Skeletal muscle tissue (tissue), 4 donors: ENCODE data around the gene ITGAV. TPM values are rescaled to one million over a fixed set of nuclear protein-coding genes. Genes with fewer than 3 reads are reported as not detected.

Experiments used
- H3K27ac ChIP-seq: one replicate; pipeline ENCODE4 v1.7.0; 2013; ENCODE audit warnings: mild to moderate bottlenecking, low read depth, low read length, inconsistent platforms
- H3K27me3 ChIP-seq, 3 donors: one replicate each; pipeline ENCODE4 v1.7.0; 2013; ENCODE audit warnings: low read length in 3 of 3; ENCODE audit not compliant: control insufficient read depth in 3 of 3, insufficient read depth in 3 of 3
- H3K36me3 ChIP-seq, 3 donors: one replicate each; pipeline ENCODE4 v1.7.0; 2013; ENCODE audit warnings: low read length in 3 of 3; ENCODE audit not compliant: control insufficient read depth in 3 of 3, insufficient read depth in 3 of 3
- H3K4me1 ChIP-seq, 3 donors: one replicate each; pipeline ENCODE4 v1.7.0; 2013; ENCODE audit warnings: low read length in 3 of 3, mild to moderate bottlenecking in 3 of 3; ENCODE audit not compliant: control insufficient read depth in 3 of 3, insufficient read depth in 3 of 3
- H3K4me3 ChIP-seq, 3 donors: one replicate each; pipeline ENCODE4 v1.7.0; 2013; ENCODE audit warnings: low read length in 3 of 3
- H3K9ac ChIP-seq, 3 donors: one replicate each; pipeline ENCODE4 v1.7.0; 2013; ENCODE audit warnings: low read length in 3 of 3, mild to moderate bottlenecking in 3 of 3, moderate library complexity in 2 of 3, low read depth in 1 of 3
- H3K9me3 ChIP-seq, 3 donors: one replicate each; pipeline ENCODE4 v1.7.0; 2013; ENCODE audit warnings: low read length in 3 of 3; ENCODE audit not compliant: control insufficient read depth in 3 of 3
- total RNA-seq: library from RNA; depleted of rRNA; stranded (reverse); fragments of >200 nt; gene quantifications from one replicate; pipeline ENCODE4 v1.2.3, GENCODE V29; 2014
- donor health status: Osteomylitis.

Gene ITGAV
- total RNA-seq, 1 donor from 2014 or later = 62.1 TPM

- peaks cover 4 to 19% (median 12%) of the 10 kb centered on the region in 3 donors for H3K4me1 ChIP-seq
- H3K27me3 ChIP-seq = no peaks in the 10 kb centered on the region
- no peaks in the 10 kb centered on the region for H3K9me3 ChIP-seq
These were observed 1.1 kb downstream of the ITGAV start for GRCh38 chr2:186590759-186591505.

GRCh38 chr2:186591506-186591890 lies 1.6 kb downstream of the ITGAV start:
- peak overlapping the region; percentile 91 for H3K27ac ChIP-seq
- H3K4me3 ChIP-seq = peak overlapping the region; percentile 87 to 97 (median 90)
- no peaks in the 10 kb centered on the region for H3K9me3 ChIP-seq
- H3K4me1 ChIP-seq = peaks cover 4 to 19% (median 12%) of the 10 kb centered on the region in 3 donors
- H3K36me3 ChIP-seq = no peaks in the 10 kb centered on the region
- H3K9ac ChIP-seq = peak overlapping the region; percentile 92 to 93 (median 92)
- no peaks in the 10 kb centered on the region for H3K27me3 ChIP-seq

More at GRCh38 chr2:186590759-186591505, 1.1 kb downstream of the ITGAV start:
- Histone ChIP-seq H3K36me3 (no peaks in the 10 kb centered on the region), H3K4me3 (peak overlapping the region; percentile 87 to 97 (median 90)), H3K9ac (peak overlapping the region; percentile 92 to 93 (median 92)), H3K27ac (peak overlapping the region; percentile 91)

- H3K27ac ChIP-seq = no peak overlapping the region
- H3K36me3 ChIP-seq = no peaks in the 10 kb centered on the region
- H3K4me1 ChIP-seq = peaks cover 4 to 19% (median 12%) of the 10 kb centered on the region in 3 donors
- no peaks in the 10 kb centered on the region for H3K9me3 ChIP-seq
- H3K27me3 ChIP-seq = no peaks in the 10 kb centered on the region
- H3K4me3 ChIP-seq = no peak overlapping the region
- H3K9ac ChIP-seq = peak overlapping the region in 1 of 3 donors; percentile 92
These were observed 2.5 kb downstream of the ITGAV start for GRCh38 chr2:186592137-186592875.

- no peak overlapping the region for H3K27ac ChIP-seq
- no peaks in the 10 kb centered on the region for H3K9me3 ChIP-seq
- H3K4me3 ChIP-seq = no peak overlapping the region
- H3K27me3 ChIP-seq = no peaks in the 10 kb centered on the region
- no peak overlapping the region for H3K9ac ChIP-seq
- H3K36me3 ChIP-seq = no peaks in the 10 kb centered on the region
- peaks cover 4 to 19% (median 12%) of the 10 kb centered on the region in 3 donors for H3K4me1 ChIP-seq
These were observed 3.7 kb downstream of the ITGAV start for GRCh38 chr2:186593523-186593922.

GRCh38 chr2:186594001-186594722 lies 4.3 kb downstream of the ITGAV start:
- Histone ChIP-seq H3K4me1 (peaks cover 4 to 17% (median 8%) of the 10 kb centered on the region in 3 donors), H3K27me3 (no peaks in the 10 kb centered on the region), H3K9ac (peak overlapping the region in 1 of 3 donors; percentile 34), H3K4me3 (no peak overlapping the region), H3K9me3 (no peaks in the 10 kb centered on the region), H3K36me3 (no peaks in the 10 kb centered on the region), H3K27ac (no peak overlapping the region)

- no peaks in the 10 kb centered on the region for H3K27me3 ChIP-seq
- no peaks in the 10 kb centered on the region for H3K36me3 ChIP-seq
- no peak overlapping the region for H3K4me3 ChIP-seq
- no peak overlapping the region for H3K27ac ChIP-seq
- H3K4me1 ChIP-seq = peaks cover 4 to 15% (median 8%) of the 10 kb centered on the region in 3 donors
- no peak overlapping the region for H3K9ac ChIP-seq
- H3K9me3 ChIP-seq = no peaks in the 10 kb centered on the region
These were observed 5.4 kb downstream of the ITGAV start for GRCh38 chr2:186595219-186595618.

- peaks cover 0 to 6% (median 4%) of the 10 kb centered on the region in 3 donors for H3K4me1 ChIP-seq
- no peak overlapping the region for H3K9ac ChIP-seq
- H3K27ac ChIP-seq = no peak overlapping the region
- H3K27me3 ChIP-seq = no peaks in the 10 kb centered on the region
- H3K9me3 ChIP-seq = no peaks in the 10 kb centered on the region
- peaks cover 0 to 6% (median 0%) of the 10 kb centered on the region in 3 donors for H3K36me3 ChIP-seq
- H3K4me3 ChIP-seq = no peak overlapping the region
These were observed 9.4 kb downstream of the ITGAV start for GRCh38 chr2:186599186-186599778.

GRCh38 chr2:186603286-186603685 lies 13.4 kb downstream of the ITGAV start:
- Histone ChIP-seq H3K4me3 (no peak overlapping the region), H3K36me3 (peaks cover 0 to 6% (median 0%) of the 10 kb centered on the region in 3 donors), H3K9ac (no peak overlapping the region), H3K9me3 (no peaks in the 10 kb centered on the region), H3K4me1 (peaks cover 8 to 13% (median 12%) of the 10 kb centered on the region in 3 donors), H3K27ac (no peak overlapping the region), H3K27me3 (no peaks in the 10 kb centered on the region)

- Histone ChIP-seq H3K27me3 (no peaks in the 10 kb centered on the region), H3K4me3 (no peak overlapping the region), H3K36me3 (peaks cover 0 to 6% (median 0%) of the 10 kb centered on the region in 3 donors), H3K27ac (peak overlapping the region; percentile 34), H3K9me3 (no peaks in the 10 kb centered on the region), H3K4me1 (peaks cover 8 to 17% (median 13%) of the 10 kb centered on the region in 3 donors), H3K9ac (peak overlapping the region in 1 of 3 donors; percentile 41)
These were observed 15.2 kb downstream of the ITGAV start for GRCh38 chr2:186605041-186605440.
